NT2/D1 (cell line): Measurements from ENCODE around the gene PPP1R3D.

Experiments used
- SUZ12 ChIP-seq: IDR thresholded peaks from 2 replicates; pipeline ENCODE4 v1.6.1; 2011; ENCODE audit not compliant: insufficient read length, insufficient read depth; ENCODE audit errors: extremely low read depth
- ZNF274 ChIP-seq: IDR thresholded peaks from 2 replicates; pipeline ENCODE4 v1.6.1; 2011; ENCODE audit warnings: mild to moderate bottlenecking, low read depth, low read length

DNA sequence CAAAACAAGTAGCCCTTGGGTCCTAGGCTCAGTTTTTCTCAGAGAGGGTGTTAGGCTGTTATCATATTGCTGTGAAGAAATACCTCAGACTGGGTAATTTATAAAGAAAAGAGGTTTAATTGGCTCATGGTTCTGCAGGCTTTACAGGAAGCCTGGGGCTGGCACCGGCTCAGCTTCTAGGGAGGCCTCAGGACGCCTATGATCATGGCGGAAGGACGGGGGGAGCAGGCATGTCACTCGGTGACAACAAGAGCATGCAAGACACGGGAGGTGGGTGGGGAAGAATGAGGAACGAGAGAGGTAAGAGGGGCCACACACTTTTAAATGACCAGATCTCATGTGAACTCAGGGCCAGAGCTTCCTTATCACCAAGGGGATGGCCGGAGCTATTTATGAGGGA, 45.1 kb upstream of the PPP1R3D start:
- TF ChIP-seq SUZ12 = no peak
- no peak for TF ChIP-seq ZNF274
